ENCODE results near the gene PGLYRP3.

- TF ChIP-seq CTCF (IDR thresholded peaks at IDR 0.05 in 2 of 3, conservative IDR thresholded peaks at IDR 0.05 in 1 of 3; ENCODE audit: insufficient read depth in 2 of 3, low read depth in 1 of 3, low read length in 3 of 3) (no peak), ZFX (CRISPR knock-in tag; IDR thresholded peaks at IDR 0.05) (no peak), THRB (CRISPR knock-in tag; conservative IDR thresholded peaks at IDR 0.05) (no peak), FOXA1 (IDR thresholded peaks at IDR 0.05; ENCODE audit: borderline replicate concordance) (no peak), BCLAF1 (IDR thresholded peaks at IDR 0.05; ENCODE audit: borderline replicate concordance in 1 of 2, control insufficient read depth in 1 of 2, low read depth in 2 of 2, low read length in 1 of 2) (no peak), SMC3 (conservative IDR thresholded peaks at IDR 0.05; ENCODE audit: insufficient read depth, low read depth, low read length) (no peak)
These were observed 45.3 kb upstream of the PGLYRP3 start, which contains the start of gene S100A9 for GRCh38 chr1:153357853-153358690.

Measured in K562 (cell line).